HG02623 (cell line): Measurements from ENCODE around the gene MIPEP.

Experiments used
- ATAC-seq: cut with Tn5 transposase; IDR thresholded peaks from one replicate; pipeline ENCODE4 v1.9.1; 2021; ENCODE audit warnings: moderate library complexity; ENCODE audit not compliant: unreplicated experiment

The MIPEP gene

GRCh38 chr13:23855360-23855759 lies 33.8 kb downstream of the MIPEP start:
- no peak for ATAC-seq

- no peak for ATAC-seq
Observed at GRCh38 chr13:23852351-23852750, 36.8 kb downstream of the MIPEP start.

- ATAC-seq, result no peak
Observed at GRCh38 chr13:23851106-23851505, 38.1 kb downstream of the MIPEP start.

- no peak for ATAC-seq
Observed at GRCh38 chr13:23850134-23850533, 39.1 kb downstream of the MIPEP start.

GRCh38 chr13:23849670-23850069 lies 39.5 kb downstream of the MIPEP start:
- ATAC-seq, result no peak

- no peak for ATAC-seq
Observed at GRCh38 chr13:23848646-23849141, 40.5 kb downstream of the MIPEP start.

GRCh38 chr13:23848019-23848418 lies 41.2 kb downstream of the MIPEP start:
- ATAC-seq, result no peak

- no peak for ATAC-seq
Observed at GRCh38 chr13:23847497-23847896, 41.7 kb downstream of the MIPEP start.

GRCh38 chr13:23845105-23845725 lies 44.0 kb downstream of the MIPEP start:
- peak; percentile 20 for ATAC-seq

GRCh38 chr13:23844132-23844531 lies 45.1 kb downstream of the MIPEP start:
- ATAC-seq, result no peak

GRCh38 chr13:23843436-23843835 lies 45.8 kb downstream of the MIPEP start:
- no peak for ATAC-seq

- ATAC-seq, result no peak
Observed at GRCh38 chr13:23842406-23842805, 46.8 kb downstream of the MIPEP start.

GRCh38 chr13:23833733-23834611 lies 55.2 kb downstream of the MIPEP start:
- ATAC-seq, result no peak

GRCh38 chr13:23828866-23829265 lies 60.3 kb downstream of the MIPEP start:
- ATAC-seq, result no peak

- no peak for ATAC-seq
Observed at GRCh38 chr13:23828086-23828485, 61.1 kb downstream of the MIPEP start.

GRCh38 chr13:23825179-23825578 lies 64.0 kb downstream of the MIPEP start:
- no peak for ATAC-seq

GRCh38 chr13:23824371-23824770 lies 64.8 kb downstream of the MIPEP start:
- no peak for ATAC-seq

- ATAC-seq, result no peak
Observed at GRCh38 chr13:23822252-23822824, 66.9 kb downstream of the MIPEP start.

- no peak for ATAC-seq
Observed at GRCh38 chr13:23820530-23820929, 68.7 kb downstream of the MIPEP start.

GRCh38 chr13:23817830-23818229 lies 71.4 kb downstream of the MIPEP start:
- no peak for ATAC-seq

- no peak for ATAC-seq
Observed at GRCh38 chr13:23817136-23817535, 72.1 kb downstream of the MIPEP start.

- ATAC-seq, result no peak
Observed at GRCh38 chr13:23813635-23814034, 75.6 kb downstream of the MIPEP start.
